Adrenal gland (tissue), 19 donors: ENCODE measurements around the gene MAP1LC3B2. TPM values are rescaled to one million over a fixed set of nuclear protein-coding genes. Genes with fewer than 3 reads are reported as not detected.

ENCODE experiments used
- DNase-seq, 7 donors: peaks; one replicate each; pipeline ENCODE4 v3.0.0-alpha.2; 2019 to 2020
- H3K27ac ChIP-seq, 5 donors: fragments of 200-600 bp; sonication (generic) in 4 of 5; 1 replicate in 3 of 5; 2 replicates in 2 of 5; pipeline versions ENCODE4 v1.5.1 to v1.8.0; 2016 to 2020; ENCODE audit warnings: mild to moderate bottlenecking in 1 of 5
- H3K27me3 ChIP-seq: fragments of 200-600 bp; 2 replicates; pipeline ENCODE4 v1.8.0; 2021
- H3K36me3 ChIP-seq, 2 donors: fragments of 200-600 bp; replicated peaks in 1 of 2; 1 replicate in 1 of 2; 2 replicates in 1 of 2; pipeline versions ENCODE4 v1.5.1 to v1.8.0; 2018 to 2022
- H3K4me1 ChIP-seq, 2 donors: fragments of 200-600 bp; replicated peaks in 1 of 2; 1 replicate in 1 of 2; 2 replicates in 1 of 2; pipeline versions ENCODE4 v1.5.1 to v1.8.0; 2018 to 2021
- H3K4me3 ChIP-seq, 4 donors: fragments of 200-600 bp; sonication (generic) in 3 of 4; one replicate each; pipeline ENCODE4 v1.5.1; 2016 to 2018
- H3K9me3 ChIP-seq, 3 donors: fragments of 200-600 bp; sonication (generic) in 1 of 3; replicated peaks in 1 of 3; 1 replicate in 2 of 3; 2 replicates in 1 of 3; pipeline versions ENCODE4 v1.5.1 to v1.8.0; 2016 to 2021
- CTCF ChIP-seq, 6 experiments: fragments of 450-650 bp in 4 of 6; fragments of 200-600 bp in 2 of 6; sonication (generic) in 1 of 6; IDR thresholded peaks; 1 replicate in 5 of 6; 2 replicates in 1 of 6; pipeline versions ENCODE4 v1.5.1 to v1.8.0; 2016 to 2021; ENCODE audit warnings: antibody characterized with exemption in 6 of 6, mild to moderate bottlenecking in 2 of 6, moderate library complexity in 1 of 6
- POLR2A ChIP-seq, 2 donors: fragments of 450-650 bp; IDR thresholded peaks; one replicate each; pipeline ENCODE4 v1.6.1; 2017; ENCODE audit warnings: antibody characterized with exemption in 2 of 2, mild to moderate bottlenecking in 2 of 2, moderate library complexity in 1 of 2
- WGBS, 4 donors: extraction: QIAGEN DNeasy Blood & Tissue Kit in 2 of 4; methylation state at CpG; one replicate each; pipeline versions ENCODE4 v1.1.5 to v1.1.7; 2013 to 2017; 5-methylcytosine and 5-hydroxymethylcytosine counted together
- intact Hi-C, 2 donors: fragments of 100-400 bp; cut with DNase I; formaldehyde crosslinking; loops; one replicate each; pipeline versions ENCODE4 v1.14.1 to v1.15.0; 2022 to 2023
- long read RNA-seq, 10 donors: library from polyadenylated mRNA in 3 of 10; unstranded in 2 of 10; stranded (forward) in 1 of 10; transcript quantifications; one replicate each; pipeline ENCODE4 v2.0.0 and lab custom pipeline, GENCODE V29; 2021 to 2026
- polyA plus RNA-seq, 3 donors: library from polyadenylated mRNA; stranded (reverse); fragments of 200-250 nt in 2 of 3; fragments of 350-450 nt in 1 of 3; fragmentation: Illumina TruSeq in 1 of 3; extraction: RNeasy Lipid Tissue Mini Kit (QIAGEN cat#74804) in 1 of 3; gene quantifications; one replicate each; pipeline ENCODE4 v1.2.3, GENCODE V29; 2013 to 2014
- total RNA-seq, 9 donors: library from RNA; depleted of rRNA in 4 of 9; stranded (reverse); fragments of >200 nt in 4 of 9; fragments of 120-200 nt in 1 of 9; fragmentation: NEBNext Ultra II Directional in 1 of 9; extraction: Animal tissue kit (Norgen Biotek cat#: 25700) in 1 of 9; gene quantifications; one replicate each; pipeline versions ENCODE4 v1.1.0 to v1.2.4, GENCODE V29; 2013 to 2023
- donor health status: healthy with polysubstance abuse.
- donor health status: Bipolar disorder and iron deficiency.
- donor health status: DM: yes; HTN: yes; CAD: no.
- donor health status: DM: no; HTN: no; CAD: no.
- donor health status: DM: no; HTN: no; CAD: no.
- donor health status: DM: yes; HTN: yes; CAD: no.

MAP1LC3B2 gene
- total RNA-seq = 1 to 10 TPM in 5 of 9 donors, under 1 TPM in 3, not detected in 1; 0.54 to 4.6 (median 1.9) TPM
- 1 to 10 TPM in 2 of 3 donors, under 1 TPM in 1; 0.81 to 1.7 (median 1.3) TPM for polyA plus RNA-seq
- long read RNA-seq, donor 1 = 0 reads
- long read RNA-seq, donor 2 = 0 reads
- long read RNA-seq, donor 3 = 0 reads
- long read RNA-seq, donor 4 = 0 reads
- long read RNA-seq, donor 5 = 0 reads
- long read RNA-seq, donor 6 = 0 reads
- long read RNA-seq, donor 7 = 0 reads
- long read RNA-seq, donor 8 = 0 reads
- long read RNA-seq, donor 9 = 0 reads
- long read RNA-seq, donor 10 = 0 reads

GRCh38 chr12:116559162-116559935, at the start of gene MAP1LC3B2:
MAP1LC3B2 (plus strand) TSS chr12:116559381; CDS start chr12:116575943, 16,562 bp downstream.
- H3K36me3 ChIP-seq = no peaks in the 10 kb centered on the region
- intact Hi-C loops = no loop called here
- H3K27me3 ChIP-seq = no peaks in the 10 kb centered on the region
- peak; percentile 23 to 76 (median 48) for DNase-seq
- H3K9me3 ChIP-seq = peaks cover 0 to 7% (median 0%) of the 10 kb centered on the region in 3 donors
- no peaks in the 10 kb centered on the region for H3K4me1 ChIP-seq
- TF ChIP-seq POLR2A (IDR thresholded peaks at IDR 0.05) = no peak
- no peak for TF ChIP-seq CTCF (IDR thresholded peaks at IDR 0.05)
- 59 to 68% (median 62%) methylated on average over 15 to 19 of the region's 19 CpGs for WGBS, 4 donors
- peak within 1 kb of the TSS in 2 of 5 donors; percentile 17 to 30 for H3K27ac ChIP-seq
- H3K4me3 ChIP-seq = no peak within 1 kb of the TSS

- Histone ChIP-seq H3K36me3 (no peaks in the 10 kb centered on the region), H3K9me3 (no peaks in the 10 kb centered on the region), H3K27ac (no peak overlapping the region), H3K4me1 (no peaks in the 10 kb centered on the region), H3K4me3 (no peak overlapping the region), H3K27me3 (no peaks in the 10 kb centered on the region)
- intact Hi-C loops = no loop called here
- DNase-seq = no peak
- no peak for TF ChIP-seq POLR2A (IDR thresholded peaks at IDR 0.05)
- no peak for TF ChIP-seq CTCF (IDR thresholded peaks at IDR 0.05)
- WGBS, 4 donors = 82 to 84% (median 83%) methylated on average over 8 of the region's 8 CpGs
Observed at GRCh38 chr12:116513944-116514343, 45.2 kb upstream of the MAP1LC3B2 start.

GRCh38 chr12:116515684-116516083, 43.5 kb upstream of the MAP1LC3B2 start:
- Histone ChIP-seq H3K4me3 (no peak overlapping the region), H3K4me1 (no peaks in the 10 kb centered on the region), H3K9me3 (no peaks in the 10 kb centered on the region), H3K27me3 (no peaks in the 10 kb centered on the region), H3K27ac (no peak overlapping the region), H3K36me3 (no peaks in the 10 kb centered on the region)
- no peak for DNase-seq
- TF ChIP-seq POLR2A (IDR thresholded peaks at IDR 0.05) (no peak), CTCF (IDR thresholded peaks at IDR 0.05) (no peak)
- intact Hi-C loops = no loop called here
- 62 to 81% (median 68%) methylated on average over 4 of the region's 4 CpGs for WGBS, 4 donors

GRCh38 chr12:116516657-116517056, 42.5 kb upstream of the MAP1LC3B2 start:
- DNase-seq = no peak
- Histone ChIP-seq H3K4me3 (no peak overlapping the region), H3K27ac (no peak overlapping the region), H3K9me3 (no peaks in the 10 kb centered on the region), H3K27me3 (no peaks in the 10 kb centered on the region), H3K4me1 (no peaks in the 10 kb centered on the region), H3K36me3 (no peaks in the 10 kb centered on the region)
- intact Hi-C loops = no loop called here
- no peak for TF ChIP-seq POLR2A (IDR thresholded peaks at IDR 0.05)
- TF ChIP-seq CTCF (IDR thresholded peaks at IDR 0.05) = no peak
- 79 to 92% (median 90%) methylated on average over 3 to 11 of the region's 11 CpGs for WGBS, 4 donors
